Gastrocnemius medialis (tissue), 4 donors: ENCODE results near the gene BEND3.

Experiments used
- CTCF ChIP-seq, 5 experiments: fragments of 450-650 bp in 3 of 5; fragments of 200-600 bp in 2 of 5; sonication (generic) in 2 of 5; IDR thresholded peaks in 4 of 5; conservative IDR thresholded peaks in 1 of 5; 1 replicate in 4 of 5; 2 replicates in 1 of 5; pipeline ENCODE4 v1.5.1; 2016 to 2019; ENCODE audit warnings: antibody characterized with exemption in 5 of 5, mild to moderate bottlenecking in 3 of 5, moderate library complexity in 3 of 5
- POLR2A ChIP-seq, 2 donors: fragments of 450-650 bp; IDR thresholded peaks; one replicate each; pipeline ENCODE4 v1.6.1; 2017; ENCODE audit warnings: antibody characterized with exemption in 2 of 2, mild to moderate bottlenecking in 2 of 2, moderate library complexity in 2 of 2

GRCh38 chr6:107033126-107033525 lies 82.2 kb downstream of the BEND3 start:
- TF ChIP-seq CTCF (IDR thresholded peaks at IDR 0.05 in 4 of 5, conservative IDR thresholded peaks at IDR 0.05 in 1 of 5): no peak
- TF ChIP-seq POLR2A (IDR thresholded peaks at IDR 0.05): no peak
